Peyer's patch (tissue), 4 donors: ENCODE measurements around the gene PEX7.

Experiments used
- POLR2A ChIP-seq, 2 donors: fragments of 450-650 bp; IDR thresholded peaks; one replicate each; pipeline ENCODE4 v1.5.1; 2017; ENCODE audit warnings: antibody characterized with exemption in 2 of 2, mild to moderate bottlenecking in 2 of 2, moderate library complexity in 2 of 2
- TF ChIP-seq, protein P1 (sequence below), 6 experiments: fragments of 450-650 bp in 4 of 6; fragments of 200-600 bp in 2 of 6; sonication (generic) in 1 of 6; IDR thresholded peaks; one replicate each; pipeline ENCODE4 v1.5.1; 2017 to 2019; ENCODE audit warnings: antibody characterized with exemption in 6 of 6, mild to moderate bottlenecking in 3 of 6, moderate library complexity in 1 of 6

GRCh38 chr6:136921381-136921935 lies 99.1 kb downstream of the PEX7 start:
- TF ChIP-seq, protein P1, sequence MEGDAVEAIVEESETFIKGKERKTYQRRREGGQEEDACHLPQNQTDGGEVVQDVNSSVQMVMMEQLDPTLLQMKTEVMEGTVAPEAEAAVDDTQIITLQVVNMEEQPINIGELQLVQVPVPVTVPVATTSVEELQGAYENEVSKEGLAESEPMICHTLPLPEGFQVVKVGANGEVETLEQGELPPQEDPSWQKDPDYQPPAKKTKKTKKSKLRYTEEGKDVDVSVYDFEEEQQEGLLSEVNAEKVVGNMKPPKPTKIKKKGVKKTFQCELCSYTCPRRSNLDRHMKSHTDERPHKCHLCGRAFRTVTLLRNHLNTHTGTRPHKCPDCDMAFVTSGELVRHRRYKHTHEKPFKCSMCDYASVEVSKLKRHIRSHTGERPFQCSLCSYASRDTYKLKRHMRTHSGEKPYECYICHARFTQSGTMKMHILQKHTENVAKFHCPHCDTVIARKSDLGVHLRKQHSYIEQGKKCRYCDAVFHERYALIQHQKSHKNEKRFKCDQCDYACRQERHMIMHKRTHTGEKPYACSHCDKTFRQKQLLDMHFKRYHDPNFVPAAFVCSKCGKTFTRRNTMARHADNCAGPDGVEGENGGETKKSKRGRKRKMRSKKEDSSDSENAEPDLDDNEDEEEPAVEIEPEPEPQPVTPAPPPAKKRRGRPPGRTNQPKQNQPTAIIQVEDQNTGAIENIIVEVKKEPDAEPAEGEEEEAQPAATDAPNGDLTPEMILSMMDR (IDR thresholded peaks at IDR 0.05) = no peak
- TF ChIP-seq POLR2A (IDR thresholded peaks at IDR 0.05) = no peak
